ENCODE results near the gene NANOS3. TPM values are rescaled to one million over a fixed set of nuclear protein-coding genes. Genes with fewer than 3 reads are reported as not detected.

NANOS3 gene
- total and polyA plus RNA-seq, 9 of the 15 experiments (the other 6 are each of a cell fraction or from before 2014, with no cell fraction given): not detected

DNA sequence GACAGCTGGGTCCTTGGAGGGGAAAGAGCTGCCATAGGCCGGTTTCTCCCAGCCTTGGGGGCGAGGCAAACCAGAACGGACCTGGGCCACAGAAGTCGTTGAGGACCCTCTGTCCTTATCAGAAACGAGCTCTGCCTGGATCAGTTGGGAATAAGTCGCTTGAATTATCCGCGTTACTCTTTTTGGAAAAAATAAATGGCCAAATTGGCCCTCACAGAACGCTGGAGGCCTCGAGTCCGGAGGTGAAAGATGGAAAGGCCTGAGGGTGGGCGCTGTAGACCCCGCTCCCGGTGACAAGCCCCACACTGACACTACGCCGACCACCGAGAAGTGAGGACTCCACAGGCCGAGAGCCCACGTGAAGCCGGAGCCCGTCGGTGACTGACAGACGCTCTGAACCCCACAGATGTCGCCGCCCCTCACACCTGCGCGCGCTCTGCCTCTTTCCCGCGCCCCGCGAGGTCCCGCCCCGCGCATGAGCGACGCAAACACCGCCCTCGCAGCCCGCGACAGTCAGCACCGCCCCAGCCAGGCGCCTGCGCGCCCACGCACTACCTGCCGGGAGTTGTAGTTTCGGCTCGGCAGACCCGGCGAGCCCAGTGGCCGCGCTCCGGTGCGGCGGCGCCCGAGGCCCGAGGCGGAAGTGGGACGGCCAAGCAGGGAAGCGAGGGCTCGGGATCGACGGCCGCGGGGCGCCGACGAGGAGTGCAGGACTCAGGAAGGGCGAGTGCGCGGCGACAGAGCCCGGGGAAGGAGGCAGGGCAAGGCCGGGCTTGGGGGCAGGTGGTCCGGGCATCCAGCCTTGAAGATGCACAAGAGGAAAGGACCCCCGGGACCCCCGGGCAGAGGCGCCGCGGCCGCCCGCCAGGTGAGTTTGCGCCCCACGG is 28.9 kb downstream of the NANOS3 start, which contains the start of the genes BRME1 and CC2D1A (continued):
- TF ChIP-seq SP2 (IDR thresholded peaks at IDR 0.05; ENCODE audit: extremely low read depth, low read depth, low read length, poor library complexity, severe bottlenecking): no peak
- TF ChIP-seq, protein P1, sequence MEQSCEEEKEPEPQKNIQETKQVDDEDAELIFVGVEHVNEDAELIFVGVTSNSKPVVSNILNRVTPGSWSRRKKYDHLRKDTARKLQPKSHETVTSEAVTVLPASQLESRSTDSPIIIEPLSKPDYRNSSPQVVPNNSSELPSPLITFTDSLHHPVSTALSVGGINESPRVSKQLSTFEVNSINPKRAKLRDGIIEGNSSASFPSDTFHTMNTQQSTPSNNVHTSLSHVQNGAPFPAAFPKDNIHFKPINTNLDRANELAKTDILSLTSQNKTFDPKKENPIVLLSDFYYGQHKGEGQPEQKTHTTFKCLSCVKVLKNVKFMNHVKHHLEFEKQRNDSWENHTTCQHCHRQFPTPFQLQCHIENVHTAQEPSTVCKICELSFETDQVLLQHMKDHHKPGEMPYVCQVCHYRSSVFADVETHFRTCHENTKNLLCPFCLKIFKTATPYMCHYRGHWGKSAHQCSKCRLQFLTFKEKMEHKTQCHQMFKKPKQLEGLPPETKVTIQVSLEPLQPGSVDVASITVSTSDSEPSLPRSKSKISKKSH (CRISPR knock-in tag; IDR thresholded peaks at IDR 0.05): no peak
- TF ChIP-seq CEBPG (CRISPR knock-in tag; IDR thresholded peaks at IDR 0.05): no peak; the same call in 1 of the 2 replicates
- no peak for TF ChIP-seq CEBPG (tag; conservative IDR thresholded peaks at IDR 0.05 in 1 of 2, IDR thresholded peaks at IDR 0.05 in 1 of 2)
- TF ChIP-seq, protein P2, sequence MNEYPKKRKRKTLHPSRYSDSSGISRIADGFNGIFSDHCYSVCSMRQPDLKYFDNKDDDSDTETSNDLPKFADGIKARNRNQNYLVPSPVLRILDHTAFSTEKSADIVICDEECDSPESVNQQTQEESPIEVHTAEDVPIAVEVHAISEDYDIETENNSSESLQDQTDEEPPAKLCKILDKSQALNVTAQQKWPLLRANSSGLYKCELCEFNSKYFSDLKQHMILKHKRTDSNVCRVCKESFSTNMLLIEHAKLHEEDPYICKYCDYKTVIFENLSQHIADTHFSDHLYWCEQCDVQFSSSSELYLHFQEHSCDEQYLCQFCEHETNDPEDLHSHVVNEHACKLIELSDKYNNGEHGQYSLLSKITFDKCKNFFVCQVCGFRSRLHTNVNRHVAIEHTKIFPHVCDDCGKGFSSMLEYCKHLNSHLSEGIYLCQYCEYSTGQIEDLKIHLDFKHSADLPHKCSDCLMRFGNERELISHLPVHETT (CRISPR knock-in tag; conservative IDR thresholded peaks at IDR 0.05 in 1 of 2, IDR thresholded peaks at IDR 0.05 in 1 of 2): peak in 1 of 2 experiments; percentile 93; a peak in 2 of 4 replicates
- no peak for TF ChIP-seq NUFIP1 (IDR thresholded peaks at IDR 0.05; ENCODE audit: partially characterized antibody)
- TF ChIP-seq, protein P3, sequence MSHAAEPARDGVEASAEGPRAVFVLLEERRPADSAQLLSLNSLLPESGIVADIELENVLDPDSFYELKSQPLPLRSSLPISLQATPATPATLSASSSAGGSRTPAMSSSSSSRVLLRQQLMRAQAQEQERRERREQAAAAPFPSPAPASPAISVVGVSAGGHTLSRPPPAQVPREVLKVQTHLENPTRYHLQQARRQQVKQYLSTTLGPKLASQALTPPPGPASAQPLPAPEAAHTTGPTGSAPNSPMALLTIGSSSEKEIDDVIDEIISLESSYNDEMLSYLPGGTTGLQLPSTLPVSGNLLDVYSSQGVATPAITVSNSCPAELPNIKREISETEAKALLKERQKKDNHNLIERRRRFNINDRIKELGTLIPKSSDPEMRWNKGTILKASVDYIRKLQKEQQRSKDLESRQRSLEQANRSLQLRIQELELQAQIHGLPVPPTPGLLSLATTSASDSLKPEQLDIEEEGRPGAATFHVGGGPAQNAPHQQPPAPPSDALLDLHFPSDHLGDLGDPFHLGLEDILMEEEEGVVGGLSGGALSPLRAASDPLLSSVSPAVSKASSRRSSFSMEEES (CRISPR knock-in tag; IDR thresholded peaks at IDR 0.05): no peak
- no peak for TF ChIP-seq JUND (IDR thresholded peaks at IDR 0.05; ENCODE audit: borderline replicate concordance, low read depth, low read length)
- no peak; the same call in 2 of the 3 replicates for TF ChIP-seq JUND (tag; IDR thresholded peaks at IDR 0.05; ENCODE audit: borderline replicate concordance, low read depth, low read length)
- TF ChIP-seq SPI1 (IDR thresholded peaks at IDR 0.05; ENCODE audit: borderline replicate concordance, low read depth, low read length): peak; percentile 80
- TF ChIP-seq ADNP (tag; IDR thresholded peaks at IDR 0.05): no peak
- TF ChIP-seq ZNF24 (IDR thresholded peaks at IDR 0.05): peak; percentile 6; the same call in 1 of the 2 replicates
- TF ChIP-seq, protein P4, sequence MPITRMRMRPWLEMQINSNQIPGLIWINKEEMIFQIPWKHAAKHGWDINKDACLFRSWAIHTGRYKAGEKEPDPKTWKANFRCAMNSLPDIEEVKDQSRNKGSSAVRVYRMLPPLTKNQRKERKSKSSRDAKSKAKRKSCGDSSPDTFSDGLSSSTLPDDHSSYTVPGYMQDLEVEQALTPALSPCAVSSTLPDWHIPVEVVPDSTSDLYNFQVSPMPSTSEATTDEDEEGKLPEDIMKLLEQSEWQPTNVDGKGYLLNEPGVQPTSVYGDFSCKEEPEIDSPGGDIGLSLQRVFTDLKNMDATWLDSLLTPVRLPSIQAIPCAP (CRISPR knock-in tag; IDR thresholded peaks at IDR 0.05; ENCODE audit: borderline replicate concordance): peak; percentile 85; the same call in 1 of the 2 replicates
- no peak for TF ChIP-seq YBX1 (IDR thresholded peaks at IDR 0.05)
- peak; percentile 62 for TF ChIP-seq FUS (optimal IDR thresholded peaks at IDR 0.05; ENCODE audit: low read depth, low read length)
- TF ChIP-seq TFAM (CRISPR knock-in tag; conservative IDR thresholded peaks at IDR 0.05): no peak
- TF ChIP-seq, protein P5, sequence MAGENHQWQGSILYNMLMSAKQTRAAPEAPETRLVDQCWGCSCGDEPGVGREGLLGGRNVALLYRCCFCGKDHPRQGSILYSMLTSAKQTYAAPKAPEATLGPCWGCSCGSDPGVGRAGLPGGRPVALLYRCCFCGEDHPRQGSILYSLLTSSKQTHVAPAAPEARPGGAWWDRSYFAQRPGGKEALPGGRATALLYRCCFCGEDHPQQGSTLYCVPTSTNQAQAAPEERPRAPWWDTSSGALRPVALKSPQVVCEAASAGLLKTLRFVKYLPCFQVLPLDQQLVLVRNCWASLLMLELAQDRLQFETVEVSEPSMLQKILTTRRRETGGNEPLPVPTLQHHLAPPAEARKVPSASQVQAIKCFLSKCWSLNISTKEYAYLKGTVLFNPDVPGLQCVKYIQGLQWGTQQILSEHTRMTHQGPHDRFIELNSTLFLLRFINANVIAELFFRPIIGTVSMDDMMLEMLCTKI (IDR thresholded peaks at IDR 0.05; ENCODE audit: partially characterized antibody): no peak
